ENCODE measurements around the gene AMOTL2.

DNA sequence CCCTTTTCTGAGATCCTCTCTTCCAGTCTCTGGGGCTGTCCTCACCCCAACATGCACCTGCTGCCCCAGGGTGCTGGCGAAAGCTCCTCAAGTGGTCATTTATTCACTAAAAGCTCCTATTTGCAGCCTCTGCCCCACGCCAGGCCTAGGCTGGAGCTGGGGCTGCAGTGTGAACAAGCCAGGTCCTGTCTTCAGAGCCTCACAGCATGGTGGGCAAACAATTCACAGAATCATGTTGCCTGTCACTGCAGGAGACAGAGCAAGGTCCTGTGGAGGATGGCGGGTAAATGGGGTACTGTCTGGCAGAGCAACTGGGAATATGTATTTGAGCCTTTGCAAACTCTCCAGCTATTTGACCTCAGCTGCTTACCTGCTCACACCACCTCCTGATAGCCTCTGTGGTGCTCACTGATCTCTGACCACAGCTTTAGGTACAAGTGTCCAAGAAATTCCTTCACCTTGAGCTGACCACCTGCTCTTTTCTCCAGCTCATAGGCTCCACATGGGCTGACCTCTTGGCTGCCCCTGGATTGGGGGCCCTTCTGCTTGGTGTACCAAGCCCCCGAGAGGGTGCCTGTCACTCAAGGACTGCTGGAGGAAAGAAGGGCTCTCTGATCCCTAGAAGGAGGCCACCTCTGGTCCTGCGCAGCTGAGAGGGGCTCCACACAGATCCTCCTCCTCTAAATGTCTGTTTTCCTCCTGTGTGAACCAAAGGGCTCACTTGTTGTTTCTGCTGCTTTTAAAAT, 35.6 kb downstream of the AMOTL2 start:
- TF ChIP-seq, protein P1, sequence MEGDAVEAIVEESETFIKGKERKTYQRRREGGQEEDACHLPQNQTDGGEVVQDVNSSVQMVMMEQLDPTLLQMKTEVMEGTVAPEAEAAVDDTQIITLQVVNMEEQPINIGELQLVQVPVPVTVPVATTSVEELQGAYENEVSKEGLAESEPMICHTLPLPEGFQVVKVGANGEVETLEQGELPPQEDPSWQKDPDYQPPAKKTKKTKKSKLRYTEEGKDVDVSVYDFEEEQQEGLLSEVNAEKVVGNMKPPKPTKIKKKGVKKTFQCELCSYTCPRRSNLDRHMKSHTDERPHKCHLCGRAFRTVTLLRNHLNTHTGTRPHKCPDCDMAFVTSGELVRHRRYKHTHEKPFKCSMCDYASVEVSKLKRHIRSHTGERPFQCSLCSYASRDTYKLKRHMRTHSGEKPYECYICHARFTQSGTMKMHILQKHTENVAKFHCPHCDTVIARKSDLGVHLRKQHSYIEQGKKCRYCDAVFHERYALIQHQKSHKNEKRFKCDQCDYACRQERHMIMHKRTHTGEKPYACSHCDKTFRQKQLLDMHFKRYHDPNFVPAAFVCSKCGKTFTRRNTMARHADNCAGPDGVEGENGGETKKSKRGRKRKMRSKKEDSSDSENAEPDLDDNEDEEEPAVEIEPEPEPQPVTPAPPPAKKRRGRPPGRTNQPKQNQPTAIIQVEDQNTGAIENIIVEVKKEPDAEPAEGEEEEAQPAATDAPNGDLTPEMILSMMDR (IDR thresholded peaks at IDR 0.05): no peak
- TF ChIP-seq POLR2AphosphoS5 (IDR thresholded peaks at IDR 0.05; ENCODE audit: low read depth, low read length): no peak

All from Panc1 (cell line).